Keratinocyte (primary cell): ENCODE measurements around the gene RGL4.

Source experiments
- EZH2 ChIP-seq: IDR thresholded peaks from one replicate; pipeline ENCODE4 v1.6.1; 2012; ENCODE audit warnings: inconsistent platforms, mild to moderate bottlenecking, low read length, moderate library complexity
- TF ChIP-seq, protein P1 (sequence below), 3 experiments: IDR thresholded peaks in 1 of 3; conservative IDR thresholded peaks in 1 of 3; optimal IDR thresholded peaks in 1 of 3; 2 replicates in 2 of 3; 3 replicates in 1 of 3; pipeline versions ENCODE3 to v1.5.1; 2011; ENCODE audit warnings: low read length in 3 of 3, mild to moderate bottlenecking in 3 of 3, moderate library complexity in 2 of 3, control low read depth in 1 of 3, inconsistent platforms in 1 of 3; ENCODE audit not compliant: insufficient read depth in 2 of 3; ENCODE audit errors: extremely low read depth in 1 of 3

- TF ChIP-seq, protein P1, sequence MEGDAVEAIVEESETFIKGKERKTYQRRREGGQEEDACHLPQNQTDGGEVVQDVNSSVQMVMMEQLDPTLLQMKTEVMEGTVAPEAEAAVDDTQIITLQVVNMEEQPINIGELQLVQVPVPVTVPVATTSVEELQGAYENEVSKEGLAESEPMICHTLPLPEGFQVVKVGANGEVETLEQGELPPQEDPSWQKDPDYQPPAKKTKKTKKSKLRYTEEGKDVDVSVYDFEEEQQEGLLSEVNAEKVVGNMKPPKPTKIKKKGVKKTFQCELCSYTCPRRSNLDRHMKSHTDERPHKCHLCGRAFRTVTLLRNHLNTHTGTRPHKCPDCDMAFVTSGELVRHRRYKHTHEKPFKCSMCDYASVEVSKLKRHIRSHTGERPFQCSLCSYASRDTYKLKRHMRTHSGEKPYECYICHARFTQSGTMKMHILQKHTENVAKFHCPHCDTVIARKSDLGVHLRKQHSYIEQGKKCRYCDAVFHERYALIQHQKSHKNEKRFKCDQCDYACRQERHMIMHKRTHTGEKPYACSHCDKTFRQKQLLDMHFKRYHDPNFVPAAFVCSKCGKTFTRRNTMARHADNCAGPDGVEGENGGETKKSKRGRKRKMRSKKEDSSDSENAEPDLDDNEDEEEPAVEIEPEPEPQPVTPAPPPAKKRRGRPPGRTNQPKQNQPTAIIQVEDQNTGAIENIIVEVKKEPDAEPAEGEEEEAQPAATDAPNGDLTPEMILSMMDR (optimal IDR thresholded peaks at IDR 0.05 in 1 of 3, IDR thresholded peaks at IDR 0.05 in 1 of 3, conservative IDR thresholded peaks at IDR 0.05 in 1 of 3; ENCODE audit: extremely low read depth in 1 of 3, insufficient read depth in 2 of 3, low read length in 3 of 3): no peak
- TF ChIP-seq EZH2: no peak
Observed at GRCh38 chr22:23683545-23683944, 7.3 kb upstream of the RGL4 start.
